Fibroblast of peridontal ligament (primary cell): ENCODE results near the gene PTPRA.
"Not testable (repeated sequence)": the region's sequence is repeated elsewhere in the genome, so short reads cannot be mapped to it uniquely, and the experiment has no call there.

ENCODE experiments used
- DNase-seq: peaks from one replicate; pipeline ENCODE4 v3.0.0-alpha.2; 2010; ENCODE audit errors: extremely low read depth

PTPRA gene

DNA sequence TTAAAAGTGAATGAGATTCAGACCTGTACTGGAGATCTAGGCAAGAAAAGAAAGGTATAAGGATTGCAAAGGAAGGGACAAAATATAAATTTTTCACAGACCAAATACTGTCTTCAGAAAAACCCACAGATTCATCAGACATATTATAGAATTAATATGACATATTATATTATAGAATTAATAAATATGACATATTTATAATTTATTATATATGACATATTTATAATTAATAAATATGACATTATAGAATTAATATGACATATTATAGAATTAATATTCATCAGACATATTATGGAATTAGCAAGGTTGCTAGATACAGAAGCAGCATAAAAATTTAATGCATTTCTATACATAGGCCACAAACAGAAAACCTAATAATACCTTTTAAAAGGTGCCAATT lies 125.4 kb downstream of the PTPRA start:
- no peak for DNase-seq

DNA sequence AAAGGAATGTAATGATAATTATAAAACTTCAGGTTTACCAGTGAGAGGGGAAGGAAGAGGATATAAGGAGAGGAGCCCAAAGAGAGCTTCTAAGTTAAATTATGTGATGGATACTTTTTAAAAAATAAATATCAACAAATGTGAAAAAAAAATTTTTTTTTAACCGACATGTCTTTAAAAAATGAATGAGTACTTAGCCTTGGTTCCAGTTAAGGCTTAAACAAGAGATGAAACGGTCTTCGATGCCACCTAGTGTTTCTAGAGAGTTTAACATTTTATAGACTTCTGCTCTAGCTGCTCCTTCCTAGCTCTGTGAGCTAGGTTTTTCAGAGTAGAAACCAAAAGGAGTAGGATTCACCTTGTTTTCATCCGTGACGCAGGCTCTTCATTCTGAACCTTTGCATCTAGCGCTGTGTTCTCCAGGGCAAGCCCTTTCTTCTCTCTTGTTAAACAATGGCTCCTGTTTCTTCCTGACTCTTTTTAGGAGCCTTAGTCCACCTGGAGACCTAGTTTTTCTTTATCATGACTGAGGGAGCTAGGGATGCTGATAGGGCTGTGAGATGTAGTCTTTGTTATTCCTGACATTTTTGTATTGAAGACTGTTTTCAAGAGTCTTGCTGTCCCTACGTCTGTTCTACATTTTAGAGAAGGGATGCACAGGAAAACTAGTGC lies 127.7 kb downstream of the PTPRA start:
- DNase-seq: peak; percentile 75

DNA sequence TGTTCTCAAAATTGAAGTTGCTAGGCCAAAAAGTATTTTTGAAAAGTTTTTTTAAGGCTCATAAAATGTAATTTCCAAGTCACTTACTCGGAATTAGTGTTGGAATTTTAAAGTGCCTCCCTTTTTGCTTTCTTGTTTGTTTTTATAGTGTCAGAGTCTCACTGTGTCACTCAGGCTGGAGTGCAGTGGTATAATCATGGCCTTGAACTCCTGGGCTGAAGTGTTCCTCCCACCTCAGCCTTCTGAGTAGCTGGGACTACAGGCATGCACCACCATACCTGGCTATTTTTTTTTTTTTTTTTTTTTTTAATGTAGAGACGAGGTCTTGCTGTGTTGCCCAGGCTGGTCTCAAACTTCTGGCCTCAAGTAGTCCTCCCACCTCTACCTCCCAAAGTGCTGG lies 130.1 kb downstream of the PTPRA start:
- no peak for DNase-seq

DNA sequence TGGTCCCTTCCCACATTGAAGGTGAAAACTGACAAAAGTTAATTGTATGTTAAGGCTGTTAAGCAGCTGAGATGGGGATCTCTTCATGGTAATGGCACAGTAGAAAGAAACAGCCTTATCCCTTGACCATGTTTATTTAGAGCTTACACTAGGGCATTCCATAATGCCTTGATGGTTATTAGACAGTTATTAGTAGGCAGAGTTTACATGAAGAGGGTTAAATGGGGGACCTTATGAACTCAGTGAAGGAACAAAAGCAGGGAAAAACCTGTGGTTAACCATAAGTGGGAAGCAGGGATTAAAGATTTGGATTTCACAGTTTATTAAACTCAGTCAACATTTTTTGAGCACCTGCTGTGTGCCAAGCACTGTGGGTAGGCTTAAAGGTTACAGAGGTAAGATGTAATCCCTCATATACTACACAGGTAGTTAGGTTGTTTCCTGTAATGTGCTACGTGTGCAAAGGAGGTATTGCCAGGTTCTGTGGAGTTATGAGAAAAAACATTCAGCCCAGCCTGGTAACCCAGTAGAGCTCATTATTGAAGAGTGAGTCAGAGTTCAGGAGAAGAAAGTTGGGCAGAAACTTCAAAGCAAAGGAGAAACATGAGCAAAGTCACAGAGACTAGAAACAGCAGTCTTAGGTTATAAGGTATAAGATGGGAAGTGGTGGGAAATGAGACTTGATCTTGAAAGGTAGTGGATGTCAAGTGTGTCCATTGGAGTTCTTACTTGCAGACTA lies 137.9 kb downstream of the PTPRA start:
- DNase-seq: peak; percentile 27

DNA sequence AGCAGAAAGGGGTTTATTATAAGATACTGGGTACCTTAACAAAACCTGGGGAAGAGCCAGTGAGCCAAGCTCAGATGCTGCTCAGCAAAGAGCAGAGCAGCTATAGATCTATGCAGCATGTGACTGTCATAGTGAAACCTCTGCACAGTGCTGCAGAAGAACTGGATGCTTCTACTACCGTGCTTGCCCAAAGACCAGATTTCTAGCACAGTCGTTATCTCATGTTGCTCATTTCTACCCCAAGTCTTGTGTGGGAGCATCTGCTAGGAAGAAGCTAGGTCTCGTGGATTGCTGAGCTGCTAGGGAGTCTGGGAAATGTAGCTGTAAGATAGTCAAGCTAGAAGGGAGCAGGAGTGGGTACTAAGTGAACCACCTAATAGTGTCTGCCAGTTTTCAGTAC lies 138.5 kb downstream of the PTPRA start:
- no peak for DNase-seq

DNA sequence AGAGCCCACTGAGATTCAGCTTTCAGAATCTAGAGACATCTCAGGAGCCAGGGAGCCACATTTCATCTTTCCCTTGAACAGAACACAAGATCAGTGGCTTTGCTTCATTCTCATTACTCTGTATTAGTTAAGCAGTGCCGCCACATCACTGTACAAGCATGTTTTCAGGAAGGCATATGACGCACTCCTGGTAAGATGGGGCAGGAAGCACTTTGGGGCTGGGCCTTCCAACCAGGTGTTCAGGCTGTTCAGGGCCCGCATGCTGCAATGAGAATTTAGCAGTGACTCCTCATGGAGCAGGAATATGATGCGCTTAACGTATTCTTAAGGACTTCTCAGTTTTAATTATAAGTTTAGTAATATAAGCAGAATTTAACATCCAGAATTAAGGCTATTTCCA lies 140.5 kb downstream of the PTPRA start:
- DNase-seq: no peak

DNA sequence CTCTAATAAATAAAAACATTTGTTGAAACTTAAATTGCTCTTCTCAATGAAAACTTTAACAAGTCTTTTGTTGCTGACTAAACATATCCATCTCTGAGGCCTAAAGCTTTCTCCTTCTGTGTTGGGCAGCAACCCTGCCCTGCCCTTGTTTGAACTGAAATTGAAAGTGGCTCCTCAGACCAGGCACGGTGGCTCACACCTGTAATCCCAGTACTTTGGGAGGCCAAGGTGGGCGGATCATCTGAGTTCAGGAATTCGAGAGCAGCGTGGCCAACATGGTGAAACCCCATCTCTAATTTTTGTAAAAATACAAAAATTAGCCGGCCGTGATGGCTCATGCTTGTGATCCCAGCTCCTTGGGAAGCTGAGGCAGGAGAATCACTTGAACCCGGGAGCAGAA lies 140.9 kb downstream of the PTPRA start:
- DNase-seq: no peak

DNA sequence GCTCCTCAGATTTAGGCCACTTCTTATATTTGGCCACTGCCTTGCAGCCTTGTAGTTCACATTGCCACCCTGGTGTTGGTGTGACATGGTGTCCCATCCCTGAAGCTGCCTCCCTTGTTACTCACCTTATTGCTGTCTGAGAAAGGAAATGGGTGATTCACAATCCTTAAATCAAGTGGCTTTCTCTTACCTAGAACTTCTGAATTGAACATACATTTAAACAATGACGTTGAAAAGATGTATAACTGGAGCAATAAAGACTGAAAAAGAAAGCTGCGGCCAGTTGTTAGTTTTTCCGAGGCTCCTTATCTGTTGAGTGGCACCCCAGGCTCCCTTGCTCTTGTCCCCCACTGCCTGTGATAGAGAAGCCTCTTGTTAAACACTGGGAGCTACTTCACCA lies 141.4 kb downstream of the PTPRA start:
- DNase-seq: no peak

DNA sequence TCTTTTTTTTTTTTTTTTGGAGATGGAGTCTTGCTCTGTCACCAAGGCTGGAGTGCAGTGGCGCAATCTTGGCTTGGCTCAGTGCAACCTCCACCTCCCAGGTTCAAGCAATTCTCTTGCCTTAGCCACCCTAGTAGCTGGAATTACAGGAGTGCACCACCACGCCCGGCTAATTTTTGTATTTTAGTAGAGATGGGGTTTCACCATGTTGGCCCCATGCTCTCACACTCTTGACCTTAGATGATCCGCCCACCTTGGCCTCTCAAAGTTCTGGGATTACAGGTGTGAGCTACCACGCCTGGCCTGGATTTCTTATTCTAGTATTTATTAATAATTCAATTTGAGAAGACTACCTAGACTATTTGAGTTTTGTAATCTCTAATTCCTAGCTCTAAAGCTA lies 142.0 kb downstream of the PTPRA start:
- DNase-seq: not testable (repeated sequence)

DNA sequence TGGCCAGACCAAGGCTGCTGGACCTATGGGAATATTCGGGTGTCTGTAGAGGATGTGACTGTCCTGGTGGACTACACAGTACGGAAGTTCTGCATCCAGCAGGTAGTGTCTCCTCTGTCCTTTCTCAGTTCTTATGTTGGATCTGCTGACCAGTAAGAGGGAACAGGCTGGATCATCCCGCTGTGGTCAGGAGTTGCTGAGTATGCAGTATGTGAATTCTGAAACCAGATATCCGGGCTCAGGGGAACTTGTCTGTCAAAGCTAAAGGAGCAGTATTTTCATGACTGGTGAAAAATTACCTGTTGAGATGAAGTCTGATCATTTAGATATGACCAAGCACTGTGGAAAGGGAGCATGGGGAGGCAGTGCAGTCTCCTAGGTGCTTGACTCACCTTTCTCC lies 148.0 kb downstream of the PTPRA start:
- no peak for DNase-seq

DNA sequence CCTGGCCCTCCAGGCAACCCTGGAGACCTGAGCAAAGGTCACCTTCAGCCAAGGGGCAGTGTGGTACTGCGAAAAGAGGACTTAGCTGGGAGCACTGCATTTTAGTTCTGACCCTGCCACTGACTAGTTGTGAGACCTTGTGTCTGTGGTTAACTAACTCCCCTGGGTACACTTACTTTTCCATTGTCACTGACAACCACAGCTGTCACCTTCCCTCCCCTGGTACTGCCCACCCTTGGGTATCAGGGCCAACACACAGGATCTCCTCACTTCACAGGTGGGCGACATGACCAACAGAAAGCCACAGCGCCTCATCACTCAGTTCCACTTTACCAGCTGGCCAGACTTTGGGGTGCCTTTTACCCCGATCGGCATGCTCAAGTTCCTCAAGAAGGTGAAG lies 148.5 kb downstream of the PTPRA start:
- no peak for DNase-seq

DNA sequence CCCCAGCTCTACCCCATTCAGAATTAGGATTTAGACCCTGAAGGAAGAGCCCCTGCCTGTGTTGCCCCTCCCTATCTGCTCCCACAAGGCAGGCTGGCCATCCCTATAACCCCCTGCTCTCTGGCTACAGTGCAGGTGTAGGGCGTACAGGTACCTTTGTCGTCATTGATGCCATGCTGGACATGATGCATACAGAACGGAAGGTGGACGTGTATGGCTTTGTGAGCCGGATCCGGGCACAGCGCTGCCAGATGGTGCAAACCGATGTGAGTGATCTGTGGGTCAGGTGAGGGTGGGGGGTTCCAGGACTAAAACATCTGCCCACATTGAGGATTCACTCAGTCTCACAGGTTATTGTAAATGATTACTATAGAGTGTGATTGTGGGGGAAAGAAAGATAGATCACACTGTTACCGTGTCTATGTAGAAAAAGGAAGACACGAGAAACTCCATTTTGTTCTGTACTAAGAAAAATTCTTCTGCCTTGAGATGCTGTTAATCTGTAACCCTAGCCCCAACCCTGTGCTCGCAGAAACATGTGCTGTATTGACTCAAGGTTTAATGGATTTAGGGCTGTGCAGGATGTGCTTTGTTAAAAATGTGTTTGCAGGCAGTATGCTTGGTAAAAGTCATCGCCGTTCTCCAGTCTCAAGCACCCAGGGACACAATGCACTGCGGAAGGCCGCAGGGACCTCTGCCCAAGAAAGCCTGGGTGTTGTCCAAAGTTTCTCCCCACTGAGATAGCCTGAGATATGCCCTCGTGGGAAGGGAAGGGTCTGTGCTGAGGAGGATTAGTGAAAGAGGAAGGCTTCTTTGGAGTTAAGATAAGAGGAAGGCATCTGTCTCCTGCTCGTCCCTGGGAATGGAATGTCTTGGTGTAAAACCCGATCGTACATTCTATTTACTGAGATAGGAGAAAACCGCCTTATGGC lies 149.5 kb downstream of the PTPRA start:
- not testable (repeated sequence) for DNase-seq

DNA sequence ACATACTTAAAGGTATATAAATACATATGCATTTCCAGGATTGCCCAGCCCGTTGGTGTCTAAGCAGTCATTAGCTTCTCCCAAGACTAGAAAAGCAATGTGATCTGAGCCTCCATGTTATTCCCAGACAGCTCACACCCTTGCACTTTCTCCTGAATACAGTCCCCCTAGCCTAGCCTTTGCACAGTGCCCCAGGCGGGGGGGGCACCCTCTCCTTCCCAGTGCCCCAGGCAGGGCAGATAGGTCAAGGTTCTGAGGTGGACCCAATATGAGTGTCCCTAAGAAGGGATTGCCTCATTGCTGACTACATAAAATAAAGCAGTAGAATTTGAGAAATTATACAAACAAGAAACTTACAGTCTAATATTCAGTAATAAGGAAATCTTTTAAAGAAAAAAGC lies 154.7 kb downstream of the PTPRA start:
- DNase-seq: no peak

DNA sequence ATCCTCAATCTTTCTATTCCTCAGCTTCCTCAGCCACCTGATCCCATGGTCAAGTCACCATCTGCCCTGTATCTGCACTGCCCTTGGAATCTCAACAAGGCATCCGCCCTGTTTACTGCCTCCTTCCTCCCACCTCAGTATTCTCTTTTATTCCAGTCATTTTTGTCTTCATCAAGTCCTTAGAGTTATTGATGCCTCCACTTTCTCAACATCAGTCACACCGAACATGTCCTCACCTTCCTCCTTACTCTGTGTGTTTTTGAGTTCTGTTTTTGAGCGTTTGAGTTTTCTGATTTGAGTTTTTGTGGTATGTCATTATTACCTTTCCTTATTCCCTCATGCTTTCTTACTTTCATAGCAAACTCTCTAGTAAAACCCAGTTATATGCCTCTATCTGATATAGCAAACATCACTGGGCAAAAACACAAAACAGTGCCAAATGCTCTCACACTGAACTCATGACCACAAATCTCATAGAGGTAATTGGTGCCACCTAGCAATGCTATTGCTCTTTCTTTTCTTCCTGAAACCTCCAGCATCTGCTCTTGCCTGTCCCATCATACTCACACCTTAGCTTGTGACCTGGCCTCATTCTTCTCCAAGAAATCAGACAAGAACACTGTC lies 158.4 kb downstream of the PTPRA start:
- no peak for DNase-seq

DNA sequence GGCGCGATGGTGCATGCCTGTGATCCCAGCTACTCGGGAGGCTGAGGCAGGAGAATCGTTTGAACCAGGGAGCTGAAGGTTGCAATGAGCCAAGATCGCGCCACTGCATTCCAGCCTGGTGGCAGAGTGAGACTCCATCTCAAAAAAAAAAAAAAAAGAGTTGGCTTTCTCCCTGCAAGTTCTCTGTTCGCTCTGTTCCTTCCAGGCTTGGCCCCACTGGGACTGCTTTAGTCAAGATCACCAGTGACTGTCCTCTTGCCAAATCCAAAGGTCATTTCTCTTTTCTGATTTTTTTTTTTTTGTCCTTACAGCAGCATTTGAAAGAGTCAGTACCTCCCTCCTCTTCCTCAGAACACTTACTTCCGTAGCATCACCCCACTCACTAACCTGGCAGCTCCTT lies 159.3 kb downstream of the PTPRA start:
- DNase-seq: no peak

DNA sequence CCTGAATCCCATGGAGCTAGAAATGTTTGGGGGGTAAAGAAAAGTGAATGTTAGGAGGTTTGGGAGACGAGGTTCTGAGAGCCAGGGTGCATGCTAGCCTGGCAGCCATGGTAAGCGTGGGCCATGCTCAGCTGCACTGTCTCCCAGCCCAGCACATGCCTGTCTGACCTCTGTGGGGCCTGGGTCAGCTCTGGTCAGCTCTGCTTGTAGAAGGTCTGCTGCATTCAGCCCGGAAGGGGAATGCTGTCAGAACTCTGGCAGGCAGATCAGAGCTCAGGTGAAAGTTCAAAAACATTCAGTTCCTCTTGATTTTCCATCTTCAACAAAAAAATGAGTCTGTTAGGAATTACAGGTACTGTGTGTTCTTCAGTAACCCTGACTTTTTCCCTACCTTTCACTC lies 164.4 kb downstream of the PTPRA start:
- DNase-seq: no peak

DNA sequence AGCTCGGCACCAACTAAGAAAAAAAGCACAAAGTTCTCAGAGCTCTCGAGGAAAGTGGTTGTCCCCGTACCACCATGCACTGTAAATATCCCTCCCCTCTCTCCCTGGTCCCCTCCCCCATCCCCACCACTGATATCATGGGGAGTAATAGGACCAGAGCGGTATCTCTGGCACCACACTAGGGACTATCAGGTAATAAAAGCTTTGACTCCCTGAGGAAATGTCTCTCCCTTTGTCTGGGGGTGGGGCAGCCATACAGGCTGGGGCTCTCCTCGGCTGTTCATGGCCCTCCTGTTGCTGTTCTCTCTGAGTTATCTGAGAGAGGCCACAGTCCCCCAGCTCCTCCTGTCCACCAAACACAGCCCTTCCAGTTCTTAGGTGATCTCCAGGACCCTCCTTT lies 165.2 kb downstream of the PTPRA start:
- no peak for DNase-seq

DNA sequence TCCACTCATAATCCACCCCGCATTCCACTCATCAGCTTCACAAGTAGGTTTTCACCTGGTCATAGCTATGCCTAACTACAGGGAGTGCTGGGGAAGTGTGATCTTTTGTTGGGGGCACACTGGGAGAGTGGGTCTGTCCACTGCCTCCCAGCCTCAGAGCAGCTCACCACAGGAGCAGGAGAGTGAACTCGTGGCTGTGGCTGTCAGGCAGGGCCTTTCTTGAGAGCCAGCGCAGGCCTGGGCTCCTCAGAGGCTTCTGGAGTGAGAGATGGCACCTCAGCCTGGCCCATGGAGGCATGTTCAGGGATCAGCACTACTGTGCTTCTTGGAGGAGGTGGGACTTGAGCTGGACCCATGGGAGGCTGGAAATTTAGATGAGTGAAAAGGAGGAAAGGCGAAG lies 166.1 kb downstream of the PTPRA start:
- DNase-seq: no peak

DNA sequence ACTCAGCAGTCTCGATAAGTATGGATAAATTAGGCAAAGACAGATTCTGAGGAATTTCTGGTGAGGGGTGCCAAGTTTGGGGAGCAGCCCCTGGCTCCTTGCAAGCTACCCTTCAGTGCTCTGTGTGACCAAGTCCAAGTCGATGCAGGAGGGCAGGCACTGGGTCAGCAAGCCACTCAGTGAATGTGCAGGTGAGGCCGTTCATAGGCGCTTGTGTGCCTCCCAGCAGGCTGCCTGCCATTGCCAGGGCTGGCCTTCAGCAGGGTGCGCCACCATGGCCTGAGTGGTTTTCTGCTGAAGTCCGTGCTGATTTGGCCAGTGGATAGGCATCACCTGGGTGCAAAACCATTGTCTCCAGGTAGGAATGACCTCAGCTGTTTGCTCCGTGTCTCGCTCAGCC lies 166.8 kb downstream of the PTPRA start:
- no peak for DNase-seq

DNA sequence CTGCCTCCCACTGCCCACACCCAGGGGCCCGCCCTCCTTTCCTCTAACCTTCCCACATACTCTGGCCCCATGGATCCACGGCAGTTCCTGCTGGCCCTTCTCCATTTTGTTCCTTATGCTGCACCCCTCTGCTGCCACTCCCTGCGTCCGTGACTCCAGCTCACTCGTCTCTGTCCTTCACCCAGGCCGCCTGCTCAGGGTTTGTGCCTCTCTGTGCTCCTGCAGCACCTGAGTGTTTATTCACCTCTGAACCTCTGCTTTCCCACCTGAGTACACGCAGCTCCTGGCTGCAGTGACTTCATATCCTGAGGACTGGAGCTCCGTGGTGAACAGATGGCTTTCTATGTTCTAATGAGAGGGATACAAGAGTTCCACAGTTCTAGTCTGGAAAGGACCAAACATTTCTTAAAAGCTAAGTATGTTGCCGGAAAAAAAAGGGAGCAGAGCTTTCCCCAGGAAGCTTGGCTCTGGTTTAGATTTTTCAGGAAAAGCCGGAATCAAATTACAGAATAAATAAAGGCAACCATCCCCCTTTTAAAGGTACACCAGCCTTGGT lies 168.7 kb downstream of the PTPRA start:
- DNase-seq: peak; percentile 51

DNA sequence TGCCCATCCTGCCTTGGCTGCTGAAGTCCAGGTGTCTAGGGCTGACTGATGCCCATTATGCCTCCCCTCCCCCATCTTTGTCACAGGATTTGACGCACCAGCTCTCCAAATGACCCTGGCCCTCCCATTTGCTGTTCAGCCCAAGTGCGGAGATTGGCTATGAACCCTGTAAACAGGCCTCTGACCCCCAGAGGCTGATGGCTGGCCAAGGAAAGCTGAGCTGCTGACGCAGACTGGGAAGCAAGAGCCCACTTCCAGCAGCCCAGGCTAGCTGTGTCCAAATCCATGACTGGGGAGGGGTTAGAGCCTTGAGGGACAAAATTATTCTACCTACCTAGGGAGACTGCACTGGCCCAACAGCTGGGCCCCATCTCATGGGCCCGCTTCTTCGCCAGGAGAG lies 169.3 kb downstream of the PTPRA start:
- DNase-seq: no peak

DNA sequence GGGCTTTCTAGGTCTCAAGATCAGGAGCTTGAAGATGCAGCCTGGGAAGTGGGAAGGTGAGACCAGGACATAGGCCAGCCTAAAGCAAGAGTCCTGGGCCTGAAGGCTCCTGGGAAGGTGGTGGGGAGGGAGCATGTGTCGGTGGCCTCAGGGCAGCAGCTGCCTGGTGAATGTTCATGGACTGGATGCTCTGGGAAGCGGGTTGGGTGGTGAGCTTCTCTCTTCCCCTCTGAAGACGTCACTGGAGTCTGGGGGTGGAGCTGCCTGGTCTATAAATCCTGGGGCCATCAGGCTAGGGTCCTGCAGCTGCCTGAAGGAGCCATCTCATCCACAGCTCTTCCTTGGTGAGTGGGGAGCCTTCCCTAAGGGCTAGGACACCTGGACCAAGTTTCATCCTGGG lies 170.0 kb downstream of the PTPRA start, which contains the start of gene GNRH2:
Gene GNRH2, plus strand, starts transcription at position 301 of the 400 bp plus-strand sequence. CDS start 793 bp downstream, outside the sequence.
- no peak for DNase-seq
